Activated B cell treated with CpG ODN at 0.5 μM for 24 hours (primary cell): ENCODE data around the gene METTL21C. TPM values are rescaled to one million over a fixed set of nuclear protein-coding genes. Genes with fewer than 3 reads are reported as not detected.

Experiments used
- ATAC-seq: fragments of 200-7000 bp; cut with Tn5 transposase; one replicate; pipeline ENCODE4 v1.10.0; 2021; ENCODE audit warnings: low read depth, mild to moderate bottlenecking, moderate library complexity
- CTCF ChIA-PET: fragments of 350-600 bp; sonication (Branson Sonifier 250); formaldehyde crosslinking; loops from one replicate; lab custom pipeline; 2021; ENCODE audit warnings: antibody characterized with exemption; lab: Charles Lee
- POLR2A ChIA-PET: fragments of 350-600 bp; sonication (Branson Sonifier 250); formaldehyde crosslinking; loops from one replicate; lab custom pipeline; 2021; ENCODE audit warnings: antibody characterized with exemption; lab: Charles Lee
- DNase-seq: peaks from one replicate; pipeline ENCODE4 v3.0.0; 2022
- H3K27ac Mint-ChIP-seq: one replicate; pipeline ENCODE4 v1.8.0; 2020; ENCODE audit warnings: mixed read lengths
- H3K27me3 Mint-ChIP-seq: one replicate; pipeline ENCODE4 v1.8.0; 2021; ENCODE audit warnings: mixed read lengths
- H3K36me3 Mint-ChIP-seq: one replicate; pipeline ENCODE4 v1.8.0; 2021; ENCODE audit warnings: low read depth, mixed read lengths
- H3K4me1 Mint-ChIP-seq: one replicate; pipeline ENCODE4 v1.8.0; 2021; ENCODE audit warnings: mixed read lengths
- H3K4me3 Mint-ChIP-seq: one replicate; pipeline ENCODE4 v1.8.0; 2020; ENCODE audit warnings: mild to moderate bottlenecking, mixed read lengths
- H3K9me3 Mint-ChIP-seq: one replicate; pipeline ENCODE4 v1.8.0; 2020; ENCODE audit warnings: mixed read lengths
- intact Hi-C: fragments of 100-400 bp; cut with micrococcal nuclease; formaldehyde crosslinking; loops from one replicate; pipeline ENCODE4 v1.15.1; 2024
- total RNA-seq: library from RNA; stranded (reverse); gene quantifications from 2 replicates; pipeline ENCODE4 v1.2.3, GENCODE V29; 2022
- TF ChIP-seq, protein P1 (sequence below): fragments of 200-600 bp; IDR thresholded peaks from one replicate; pipeline ENCODE4 v1.8.0; 2022; ENCODE audit warnings: antibody characterized with exemption, mild to moderate bottlenecking

METTL21C gene
- total RNA-seq, 1 donor from 2014 or later: not detected

- H3K27me3 Mint-ChIP-seq: peaks cover 14% of the 10 kb centered on the region
- H3K4me1 Mint-ChIP-seq: peaks cover 13% of the 10 kb centered on the region
- H3K4me3 Mint-ChIP-seq: no peak overlapping the region
- no peak overlapping the region for H3K27ac Mint-ChIP-seq
- no peaks in the 10 kb centered on the region for H3K36me3 Mint-ChIP-seq
- DNase-seq (no peak), ATAC-seq (no peak)
- H3K9me3 Mint-ChIP-seq: peaks cover 5% of the 10 kb centered on the region
- intact Hi-C loops: no loop called here
- POLR2A ChIA-PET: no interaction called here
- TF ChIP-seq, protein P1, sequence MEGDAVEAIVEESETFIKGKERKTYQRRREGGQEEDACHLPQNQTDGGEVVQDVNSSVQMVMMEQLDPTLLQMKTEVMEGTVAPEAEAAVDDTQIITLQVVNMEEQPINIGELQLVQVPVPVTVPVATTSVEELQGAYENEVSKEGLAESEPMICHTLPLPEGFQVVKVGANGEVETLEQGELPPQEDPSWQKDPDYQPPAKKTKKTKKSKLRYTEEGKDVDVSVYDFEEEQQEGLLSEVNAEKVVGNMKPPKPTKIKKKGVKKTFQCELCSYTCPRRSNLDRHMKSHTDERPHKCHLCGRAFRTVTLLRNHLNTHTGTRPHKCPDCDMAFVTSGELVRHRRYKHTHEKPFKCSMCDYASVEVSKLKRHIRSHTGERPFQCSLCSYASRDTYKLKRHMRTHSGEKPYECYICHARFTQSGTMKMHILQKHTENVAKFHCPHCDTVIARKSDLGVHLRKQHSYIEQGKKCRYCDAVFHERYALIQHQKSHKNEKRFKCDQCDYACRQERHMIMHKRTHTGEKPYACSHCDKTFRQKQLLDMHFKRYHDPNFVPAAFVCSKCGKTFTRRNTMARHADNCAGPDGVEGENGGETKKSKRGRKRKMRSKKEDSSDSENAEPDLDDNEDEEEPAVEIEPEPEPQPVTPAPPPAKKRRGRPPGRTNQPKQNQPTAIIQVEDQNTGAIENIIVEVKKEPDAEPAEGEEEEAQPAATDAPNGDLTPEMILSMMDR: no peak
- CTCF ChIA-PET: no interaction called here
These were observed 8.8 kb downstream of the METTL21C start for GRCh38 chr13:102686024-102686423.

- H3K27ac Mint-ChIP-seq: no peak overlapping the region
- ChIA-PET CTCF (no interaction called here), POLR2A (no interaction called here)
- DNase-seq (no peak), ATAC-seq (no peak)
- TF ChIP-seq, protein P1: no peak
- H3K36me3 Mint-ChIP-seq: peaks cover 12% of the 10 kb centered on the region
- H3K9me3 Mint-ChIP-seq: peaks cover 5% of the 10 kb centered on the region
- H3K4me1 Mint-ChIP-seq: peaks cover 21% of the 10 kb centered on the region
- intact Hi-C loops: loop anchor here (5.0 kb wide), 1 partner anchor 164 kb away; the partner anchor contains the start of gene ERCC5
- H3K27me3 Mint-ChIP-seq: peaks cover 4% of the 10 kb centered on the region
- no peak overlapping the region for H3K4me3 Mint-ChIP-seq
These were observed 11.2 kb downstream of the METTL21C start for GRCh38 chr13:102683637-102684036.

GRCh38 chr13:102682727-102683126 is 12.1 kb downstream of the METTL21C start:
- H3K9me3 Mint-ChIP-seq: peaks cover 5% of the 10 kb centered on the region
- no peak overlapping the region for H3K27ac Mint-ChIP-seq
- DNase-seq: no peak
- peaks cover 18% of the 10 kb centered on the region for H3K36me3 Mint-ChIP-seq
- CTCF ChIA-PET: no interaction called here
- peaks cover 21% of the 10 kb centered on the region for H3K4me1 Mint-ChIP-seq
- ATAC-seq: no peak
- intact Hi-C loops: loop anchor here (5.0 kb wide), 1 partner anchor 165 kb away; the partner anchor contains the start of gene ERCC5
- POLR2A ChIA-PET: interaction anchor here (0.6 kb wide), 1 partner anchor 66 kb away, joined by 5 read pairs; no protein-coding TSS in a partner anchor
- H3K4me3 Mint-ChIP-seq: no peak overlapping the region
- TF ChIP-seq, protein P1: no peak
- H3K27me3 Mint-ChIP-seq: no peaks in the 10 kb centered on the region

DNA sequence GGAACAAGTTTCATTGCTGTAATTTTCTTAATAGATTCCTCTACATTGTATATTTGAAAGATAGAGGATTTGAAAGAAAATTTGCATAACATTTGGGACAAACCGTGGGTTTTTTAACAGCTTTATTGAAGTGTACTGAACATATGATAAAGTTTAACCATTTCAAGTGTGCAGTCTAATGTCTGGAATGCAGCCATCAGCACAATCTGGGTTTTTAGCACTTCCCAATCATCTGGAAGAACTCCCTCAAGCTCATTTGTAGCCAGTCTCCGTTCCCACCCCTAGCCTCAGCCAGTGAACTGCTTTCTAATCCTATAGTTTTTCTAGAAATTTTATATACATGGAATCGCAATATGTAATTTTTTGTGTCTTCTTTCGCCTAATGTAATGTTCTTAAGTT is 12.6 kb downstream of the METTL21C start:
- ATAC-seq: no peak
- Mint-ChIP-seq H3K27me3 (no peaks in the 10 kb centered on the region), H3K4me1 (peaks cover 21% of the 10 kb centered on the region), H3K36me3 (peaks cover 23% of the 10 kb centered on the region), H3K9me3 (peaks cover 5% of the 10 kb centered on the region), H3K4me3 (no peak overlapping the region), H3K27ac (no peak overlapping the region)
- no peak for DNase-seq
- CTCF ChIA-PET: no interaction called here
- POLR2A ChIA-PET: no interaction called here
- TF ChIP-seq, protein P1: no peak
- intact Hi-C loops: loop anchor here (5.0 kb wide), 1 partner anchor 165 kb away; the partner anchor contains the start of gene ERCC5

DNA sequence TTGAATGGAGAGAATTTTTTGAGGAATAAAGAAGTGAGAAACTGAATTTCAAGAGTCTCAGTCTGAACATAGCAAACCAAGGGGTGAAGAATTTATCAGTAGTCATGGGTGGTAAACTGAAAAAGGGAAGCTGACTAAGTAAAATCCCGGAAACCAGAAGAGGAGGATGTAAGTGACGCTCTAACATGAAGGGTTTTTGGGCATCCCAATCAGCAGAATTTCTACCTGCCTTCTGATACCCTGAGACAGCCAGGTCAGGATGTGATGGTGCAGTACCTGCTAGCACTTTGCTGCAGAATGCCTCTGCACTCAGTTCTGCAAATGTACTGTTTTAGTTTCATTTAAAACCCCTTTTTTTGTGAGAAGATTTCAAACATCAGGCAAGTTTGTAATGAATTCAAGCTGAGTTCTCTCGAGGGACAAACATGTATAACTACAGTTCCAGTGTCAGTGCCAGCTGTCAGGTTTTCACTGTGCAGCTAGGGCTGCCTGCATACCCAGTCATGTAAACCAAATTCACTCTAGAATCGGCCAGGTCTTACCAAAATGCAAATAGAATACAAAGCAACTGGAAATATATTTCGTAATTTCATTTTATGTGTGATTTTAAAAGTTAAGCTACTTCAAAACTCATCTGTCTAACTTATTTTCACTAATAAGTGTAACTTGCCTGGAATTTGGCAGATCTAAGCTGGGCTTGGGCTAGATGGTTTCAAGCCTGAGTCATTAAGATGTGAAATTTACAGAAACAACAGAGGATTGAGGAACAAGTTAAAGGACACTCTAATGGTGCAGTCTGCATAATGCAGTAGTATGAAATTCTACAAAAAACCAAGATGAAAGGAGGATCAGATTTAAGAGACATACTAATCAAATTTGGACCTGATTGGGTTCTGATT is 13.8 kb downstream of the METTL21C start:
- DNase-seq: no peak
- TF ChIP-seq, protein P1: no peak
- intact Hi-C loops: loop anchor here (1.0 to 5.0 kb wide), 2 partner anchors 92 to 166 kb away; partner anchors contain the start of genes ERCC5 and TEX30
- ATAC-seq: peak; percentile 69
- Mint-ChIP-seq H3K4me1 (peaks cover 21% of the 10 kb centered on the region), H3K36me3 (peaks cover 32% of the 10 kb centered on the region), H3K4me3 (no peak overlapping the region), H3K27ac (peak overlapping the region; percentile 62), H3K9me3 (peaks cover 5% of the 10 kb centered on the region), H3K27me3 (no peaks in the 10 kb centered on the region)
- CTCF ChIA-PET: no interaction called here
- POLR2A ChIA-PET: interaction anchor here (1.1 kb wide), 1 partner anchor 85 kb away, joined by 4 read pairs; the partner anchor contains the start of gene TPP2
